Measurements from ENCODE around the gene ZNF668.

ZNF668 gene

GRCh38 chr16:31073970-31074813, at the start of gene ZNF668, which contains the start of gene ZNF646:
TSS of gene ZNF668 (minus strand) at chr16:31074240. CDS start at chr16:31064459, 9,781 bp downstream.
TSS of gene ZNF646 (plus strand) at chr16:31074422. CDS start at chr16:31076325, 1,903 bp downstream.
- DNase-seq (ENCODE audit: low read depth in 2 of 2): peak; percentile 97 to 98

- DNase-seq (ENCODE audit: low read depth in 2 of 2): no peak
Measured at GRCh38 chr16:31120129-31120528, 46.1 kb upstream of the ZNF668 start.

GRCh38 chr16:31118223-31119155, 44.4 kb upstream of the ZNF668 start:
- no peak for DNase-seq (ENCODE audit: low read depth in 2 of 2)

DNA sequence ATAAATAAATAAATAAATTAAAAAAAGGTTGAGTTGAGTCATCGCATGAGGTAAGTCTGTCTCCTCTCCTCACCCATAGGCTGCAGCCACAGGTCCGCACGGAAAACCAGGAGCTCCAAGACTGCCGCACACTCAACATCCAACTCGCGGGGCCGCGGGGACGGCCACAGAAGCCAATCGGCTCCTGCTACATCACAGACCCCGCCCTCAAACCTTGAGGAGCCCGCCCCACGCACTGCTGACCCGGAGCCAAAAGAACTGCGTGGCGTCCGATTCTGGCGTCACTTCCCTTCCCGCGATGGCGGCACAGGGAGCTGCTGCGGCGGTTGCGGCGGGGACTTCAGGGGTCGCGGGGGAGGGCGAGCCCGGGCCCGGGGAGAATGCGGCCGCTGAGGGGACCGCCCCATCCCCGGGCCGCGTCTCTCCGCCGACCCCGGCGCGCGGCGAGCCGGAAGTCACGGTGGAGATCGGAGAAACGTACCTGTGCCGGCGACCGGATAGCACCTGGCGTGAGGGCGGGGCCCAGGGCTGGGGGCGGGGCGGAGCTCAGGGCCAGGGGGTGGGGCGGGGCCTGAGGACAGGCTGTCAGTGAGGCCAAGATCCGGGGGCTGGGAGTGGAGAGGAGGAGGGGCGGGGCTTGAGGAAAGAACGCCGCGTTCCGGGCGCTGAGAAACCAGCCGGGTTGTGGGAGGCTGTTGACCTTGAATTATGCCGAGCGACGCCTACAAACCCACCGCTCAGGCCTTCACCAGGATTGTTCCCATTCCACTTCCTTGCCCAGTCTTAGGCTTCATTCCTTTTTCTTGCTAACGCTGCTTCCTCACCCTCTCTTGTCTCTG, 43.6 kb upstream of the ZNF668 start, which contains the start of gene KAT8:
KAT8 (plus strand) TSS at position 281 of the 839 bp plus-strand sequence; CDS start at position 299, 18 bp downstream.
- DNase-seq (ENCODE audit: low read depth in 2 of 2): peak; percentile 96 to 97

DNA sequence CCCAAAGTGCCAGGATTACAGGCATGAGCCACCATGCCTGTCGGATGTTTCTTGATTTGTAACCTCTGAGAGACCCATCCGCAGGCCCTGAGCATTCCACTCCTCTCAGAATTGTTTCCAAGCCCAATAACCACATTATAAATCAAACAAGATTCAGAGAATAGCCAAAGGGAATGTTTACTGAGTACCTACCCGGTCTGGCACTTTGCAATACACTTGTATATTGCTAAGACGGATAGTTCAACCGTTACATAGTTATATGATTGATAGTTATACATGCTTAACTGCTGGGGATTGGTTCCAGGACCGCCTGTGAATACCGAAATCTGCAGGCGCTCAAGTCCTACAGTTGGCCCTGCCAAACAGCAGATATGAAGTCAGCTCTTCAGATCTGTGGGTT, 40.4 kb upstream of the ZNF668 start:
- no peak for DNase-seq (ENCODE audit: low read depth in 2 of 2)

- DNase-seq (ENCODE audit: low read depth in 2 of 2): no peak
Measured at GRCh38 chr16:31113121-31114120, 39.4 kb upstream of the ZNF668 start.

GRCh38 chr16:31112711-31113110, 38.7 kb upstream of the ZNF668 start:
- DNase-seq (ENCODE audit: low read depth in 2 of 2): no peak

DNA sequence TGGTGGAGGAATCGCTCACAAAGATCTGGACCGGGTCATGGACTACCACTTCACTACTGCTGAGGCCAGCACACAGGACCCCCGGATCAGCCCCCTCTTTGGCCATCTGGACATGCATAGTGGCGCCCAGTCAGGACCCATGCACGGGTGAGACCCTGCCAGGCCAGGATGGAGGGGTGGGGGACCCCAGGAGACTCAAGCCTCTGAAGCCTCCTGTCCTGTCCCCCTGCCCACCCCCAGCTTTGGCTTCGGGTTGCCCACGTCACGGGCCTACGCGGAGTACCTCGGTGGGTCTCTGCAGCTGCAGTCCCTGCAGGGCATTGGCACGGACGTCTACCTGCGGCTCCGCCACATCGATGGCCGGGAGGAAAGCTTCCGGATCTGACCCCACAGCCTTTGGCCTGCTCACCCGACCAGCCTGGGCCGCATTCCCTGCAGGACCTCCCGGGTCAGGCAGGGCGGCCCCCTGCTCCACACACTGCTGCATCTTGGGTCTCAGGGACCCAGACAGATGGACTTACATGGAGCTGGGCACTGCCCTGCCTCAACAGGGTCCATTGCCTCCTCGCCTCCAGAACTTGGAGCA, 37.9 kb upstream of the ZNF668 start:
- DNase-seq (ENCODE audit: low read depth in 2 of 2): no peak

DNA sequence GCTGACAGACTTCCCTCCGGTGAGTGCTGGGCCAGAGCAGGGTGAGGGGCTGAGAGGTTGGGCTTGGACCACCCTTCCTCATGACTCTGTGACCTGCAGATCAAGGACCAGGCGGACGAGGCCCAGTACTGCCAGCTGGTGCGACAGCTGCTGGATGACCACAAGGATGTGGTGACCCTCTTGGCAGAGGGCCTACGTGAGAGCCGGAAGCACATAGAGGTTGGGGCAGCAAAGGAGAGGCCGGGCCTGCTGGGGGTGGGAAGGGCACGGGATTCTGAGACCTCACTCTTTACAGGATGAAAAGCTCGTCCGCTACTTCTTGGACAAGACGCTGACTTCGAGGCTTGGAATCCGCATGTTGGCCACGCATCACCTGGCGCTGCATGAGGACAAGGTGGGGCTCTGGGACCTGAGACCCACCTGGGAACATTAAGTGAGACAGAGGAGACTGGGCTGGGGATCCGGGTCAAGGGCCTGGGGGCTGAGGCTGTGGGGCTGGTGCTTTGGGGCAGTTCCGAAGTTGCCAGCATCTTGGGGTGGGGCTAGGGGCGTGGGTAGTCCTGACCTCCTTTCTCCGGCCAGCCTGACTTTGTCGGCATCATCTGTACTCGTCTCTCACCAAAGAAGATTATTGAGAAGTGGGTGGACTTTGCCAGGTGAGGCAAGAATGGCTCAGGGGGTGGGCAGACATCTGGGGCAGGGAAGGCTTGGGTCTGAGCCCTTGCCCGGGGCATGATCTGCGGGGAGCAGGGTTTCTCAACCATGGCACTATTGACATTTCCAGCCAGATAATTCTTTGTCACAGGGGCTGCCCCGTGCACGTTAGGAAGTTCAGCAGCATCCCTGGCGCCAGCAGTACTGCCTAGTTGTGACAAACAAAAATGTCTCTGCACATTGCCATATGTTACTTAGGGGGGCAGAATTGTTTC, 36.3 kb upstream of the ZNF668 start:
- no peak for DNase-seq (ENCODE audit: low read depth in 2 of 2)

GRCh38 chr16:31109622-31110021, 35.6 kb upstream of the ZNF668 start:
- no peak for DNase-seq (ENCODE audit: low read depth in 2 of 2)

DNA sequence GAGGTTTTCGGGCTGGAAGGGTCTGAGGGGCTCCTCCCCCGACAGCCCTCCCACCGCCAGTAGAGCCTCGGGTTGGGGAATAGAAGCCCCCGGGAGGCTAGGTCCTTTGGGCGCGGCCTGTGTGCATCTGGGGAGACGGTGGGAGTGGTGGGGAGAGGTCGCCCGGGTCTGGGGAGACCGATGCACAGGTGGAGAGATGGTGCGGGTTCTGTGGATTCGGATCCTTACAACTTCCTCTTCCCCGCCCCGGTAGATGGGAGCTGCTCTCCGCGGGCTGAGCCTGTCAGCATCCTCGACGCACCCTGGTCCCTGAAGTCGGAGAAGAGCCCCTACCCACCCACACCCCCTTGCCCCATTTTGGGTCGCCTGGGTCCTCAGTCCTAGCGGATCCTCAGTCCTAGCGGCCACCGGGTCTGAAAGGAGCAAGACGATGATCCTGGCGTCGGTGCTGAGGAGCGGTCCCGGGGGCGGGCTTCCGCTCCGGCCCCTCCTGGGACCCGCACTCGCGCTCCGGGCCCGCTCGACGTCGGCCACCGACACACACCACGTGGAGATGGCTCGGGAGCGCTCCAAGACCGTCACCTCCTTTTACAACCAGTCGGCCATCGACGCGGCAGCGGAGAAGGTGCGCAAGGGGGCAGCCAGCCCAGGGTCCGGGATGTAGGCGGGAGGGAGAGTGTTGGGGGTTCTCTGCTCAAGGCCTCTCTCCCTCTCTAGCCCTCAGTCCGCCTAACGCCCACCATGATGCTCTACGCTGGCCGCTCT, 34.9 kb upstream of the ZNF668 start:
- no peak for DNase-seq (ENCODE audit: low read depth in 2 of 2)

GRCh38 chr16:31108035-31108793, 34.2 kb upstream of the ZNF668 start, which contains the start of gene BCKDK:
TSS of gene BCKDK (plus strand) at chr16:31108386. CDS start at chr16:31109224, 838 bp downstream.
- DNase-seq (ENCODE audit: low read depth in 2 of 2): peak; percentile 76 to 77

DNA sequence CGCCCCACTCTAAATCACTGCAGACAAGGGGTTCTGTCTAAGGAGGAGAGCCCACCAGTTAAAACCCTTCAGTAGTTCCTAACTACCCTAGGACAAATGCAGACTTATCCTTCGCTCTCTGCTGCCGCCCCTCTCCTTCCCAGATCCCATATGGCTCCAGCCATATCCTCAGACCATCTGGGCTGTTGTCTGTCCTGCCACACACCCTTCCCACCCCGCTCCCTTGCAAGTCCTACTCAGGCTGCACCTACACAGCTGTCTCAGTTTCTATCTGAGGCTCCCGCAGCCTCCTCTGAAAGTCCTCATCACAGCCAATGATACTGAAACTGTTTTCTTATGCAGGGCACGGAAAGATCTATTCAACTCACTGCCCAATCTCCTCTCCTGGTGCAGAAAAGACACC, 33.4 kb upstream of the ZNF668 start:
- peak; percentile 25 to 40 for DNase-seq (ENCODE audit: low read depth in 2 of 2)

- DNase-seq (ENCODE audit: low read depth in 2 of 2): no peak
Measured at GRCh38 chr16:31106509-31107464, 32.7 kb upstream of the ZNF668 start.

GRCh38 chr16:31105677-31106213, 31.7 kb upstream of the ZNF668 start:
- DNase-seq (ENCODE audit: low read depth in 2 of 2): peak; percentile 76 to 80
